HepG2 (cell line): Measurements from ENCODE around the gene ZFYVE27.

Source experiments
- CEBPG ChIP-seq: IDR thresholded peaks from 2 replicates; pipeline ENCODE4 v1.6.1; 2016
- EP300 ChIP-seq, 3 experiments: sonication (generic) in 1 of 3; formaldehyde crosslinking in 1 of 3; IDR thresholded peaks; 2 replicates each; pipeline versions ENCODE4 v1.5.1 to v1.6.1; 2011 to 2020; ENCODE audit warnings: low read depth in 2 of 3, low read length in 2 of 3, borderline replicate concordance in 1 of 3, improper control_type of control experiment in 1 of 3, mild to moderate bottlenecking in 1 of 3, missing genetic modification reagents in 1 of 3, moderate library complexity in 1 of 3
- EZH2 ChIP-seq: conservative IDR thresholded peaks from 2 replicates; pipeline ENCODE4 v1.6.1; 2012; ENCODE audit warnings: mild to moderate bottlenecking, low read depth, low read length, moderate library complexity
- FIP1L1 ChIP-seq: fragments of 200-400 bp; formaldehyde crosslinking; IDR thresholded peaks from 2 replicates; pipeline ENCODE4 v1.6.1; 2018; ENCODE audit warnings: low read depth, mild to moderate bottlenecking, low read length, moderate library complexity, borderline replicate concordance; ENCODE audit not compliant: insufficient read depth
- HMG20A ChIP-seq: IDR thresholded peaks from 2 replicates; pipeline ENCODE4 v1.6.1; 2016; ENCODE audit warnings: borderline replicate concordance
- KAT2B ChIP-seq: fragments of 150-350 bp; IDR thresholded peaks from 2 replicates; pipeline ENCODE4 v1.6.1; 2014; ENCODE audit warnings: low read depth, low read length, borderline replicate concordance
- MXD4 ChIP-seq: IDR thresholded peaks from 2 replicates; pipeline ENCODE4 v1.6.1; 2016; ENCODE audit warnings: mild to moderate bottlenecking, missing biosample characterization, missing genetic modification reagents
- NRL ChIP-seq: sonication (generic); formaldehyde crosslinking; IDR thresholded peaks from 2 replicates; pipeline ENCODE4 v1.5.0; 2020; ENCODE audit warnings: missing genetic modification reagents, mild to moderate bottlenecking, moderate library complexity, borderline replicate concordance
- REPIN1 ChIP-seq: sonication (generic); formaldehyde crosslinking; IDR thresholded peaks from 2 replicates; pipeline ENCODE4 v1.8.0; 2022; ENCODE audit warnings: missing genetic modification reagents, low read depth, mild to moderate bottlenecking, borderline replicate concordance
- SIN3A ChIP-seq: IDR thresholded peaks from 2 replicates; pipeline ENCODE4 v1.6.1; 2011; ENCODE audit warnings: low read depth, mild to moderate bottlenecking, control low read depth, low read length, borderline replicate concordance
- TMF1 ChIP-seq: sonication (generic); formaldehyde crosslinking; IDR thresholded peaks from 2 replicates; pipeline ENCODE4 v1.8.1; 2022; ENCODE audit warnings: low read depth, missing genetic modification reagents
- ZNF18 ChIP-seq: sonication (generic); formaldehyde crosslinking; IDR thresholded peaks from 2 replicates; pipeline ENCODE4 v1.8.0; 2022; ENCODE audit warnings: mild to moderate bottlenecking, missing genetic modification reagents; ENCODE audit not compliant: insufficient replicate concordance
- ZNF431 ChIP-seq: sonication (generic); formaldehyde crosslinking; IDR thresholded peaks from 2 replicates; pipeline ENCODE4 v1.9.0; 2022; ENCODE audit warnings: missing genetic modification reagents, low read depth, mild to moderate bottlenecking, borderline replicate concordance

- TF ChIP-seq REPIN1 (CRISPR knock-in tag) (no peak), EP300 (IDR thresholded peaks at IDR 0.05; ENCODE audit: low read depth in 2 of 2, low read length in 2 of 2) (no peak), EP300 (CRISPR knock-in tag; IDR thresholded peaks at IDR 0.05; ENCODE audit: borderline replicate concordance) (no peak), KAT2B (no peak), TMF1 (CRISPR knock-in tag) (no peak), SIN3A (no peak), HMG20A (no peak), EZH2 (no peak), MXD4 (CRISPR knock-in tag) (no peak), NRL (no peak), ZNF431 (CRISPR knock-in tag) (no peak), ZNF18 (CRISPR knock-in tag) (no peak), FIP1L1 (no peak), CEBPG (CRISPR knock-in tag) (no peak)
Observed at GRCh38 chr10:97805949-97806348, 69.0 kb downstream of the ZFYVE27 start.
